COR-L47 (cell line): ENCODE data around the gene ATP5PB.

Experiments
- DNase-seq: peaks from one replicate; lab custom pipeline; 2025; lab: John Stamatoyannopoulos, UW

ATP5PB gene, protein sequence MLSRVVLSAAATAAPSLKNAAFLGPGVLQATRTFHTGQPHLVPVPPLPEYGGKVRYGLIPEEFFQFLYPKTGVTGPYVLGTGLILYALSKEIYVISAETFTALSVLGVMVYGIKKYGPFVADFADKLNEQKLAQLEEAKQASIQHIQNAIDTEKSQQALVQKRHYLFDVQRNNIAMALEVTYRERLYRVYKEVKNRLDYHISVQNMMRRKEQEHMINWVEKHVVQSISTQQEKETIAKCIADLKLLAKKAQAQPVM

DNA sequence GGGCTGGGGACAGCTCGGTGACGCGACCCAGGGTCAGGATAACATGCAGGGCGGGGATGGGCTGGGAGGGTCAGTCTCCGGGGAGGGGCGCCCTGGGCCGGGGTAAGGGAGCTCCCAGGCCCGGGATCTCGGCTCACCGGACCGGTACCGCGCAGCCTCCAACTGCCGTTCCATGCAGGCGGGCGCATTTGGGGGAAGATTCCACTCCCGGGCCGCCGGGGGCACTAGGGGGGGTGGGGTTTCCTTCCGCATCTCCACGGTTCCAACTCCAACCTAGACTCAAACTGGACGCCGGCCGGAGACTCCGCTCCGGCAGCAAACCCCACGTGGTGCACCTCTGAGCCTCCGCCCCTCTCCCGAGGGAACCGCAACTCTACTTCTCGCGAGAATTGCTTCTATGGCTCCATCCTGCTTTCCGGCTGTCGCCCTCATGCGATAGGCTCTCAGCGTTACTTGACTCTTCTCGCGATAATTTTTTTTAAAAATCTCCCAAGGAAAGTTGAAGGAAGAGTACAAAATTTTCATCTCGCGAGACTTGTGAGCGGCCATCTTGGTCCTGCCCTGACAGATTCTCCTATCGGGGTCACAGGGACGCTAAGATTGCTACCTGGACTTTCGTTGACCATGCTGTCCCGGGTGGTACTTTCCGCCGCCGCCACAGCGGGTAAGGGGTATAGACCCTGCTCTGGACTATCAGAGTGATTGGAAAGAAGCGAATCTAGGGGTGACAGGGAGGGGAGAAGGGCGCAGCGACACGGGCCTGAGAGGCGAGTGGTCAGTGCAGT, at the start of gene ATP5PB, which contains the start of gene WDR77:
Gene ATP5PB (plus strand): TSS at position 547 of the 785 bp plus-strand sequence. CDS start 78 bp downstream, at position 625.
Gene WDR77 (minus strand): TSS at position 339 of the 785 bp plus-strand sequence. CDS start 87 bp downstream, at position 252.
- peak; percentile 100 for DNase-seq

DNA sequence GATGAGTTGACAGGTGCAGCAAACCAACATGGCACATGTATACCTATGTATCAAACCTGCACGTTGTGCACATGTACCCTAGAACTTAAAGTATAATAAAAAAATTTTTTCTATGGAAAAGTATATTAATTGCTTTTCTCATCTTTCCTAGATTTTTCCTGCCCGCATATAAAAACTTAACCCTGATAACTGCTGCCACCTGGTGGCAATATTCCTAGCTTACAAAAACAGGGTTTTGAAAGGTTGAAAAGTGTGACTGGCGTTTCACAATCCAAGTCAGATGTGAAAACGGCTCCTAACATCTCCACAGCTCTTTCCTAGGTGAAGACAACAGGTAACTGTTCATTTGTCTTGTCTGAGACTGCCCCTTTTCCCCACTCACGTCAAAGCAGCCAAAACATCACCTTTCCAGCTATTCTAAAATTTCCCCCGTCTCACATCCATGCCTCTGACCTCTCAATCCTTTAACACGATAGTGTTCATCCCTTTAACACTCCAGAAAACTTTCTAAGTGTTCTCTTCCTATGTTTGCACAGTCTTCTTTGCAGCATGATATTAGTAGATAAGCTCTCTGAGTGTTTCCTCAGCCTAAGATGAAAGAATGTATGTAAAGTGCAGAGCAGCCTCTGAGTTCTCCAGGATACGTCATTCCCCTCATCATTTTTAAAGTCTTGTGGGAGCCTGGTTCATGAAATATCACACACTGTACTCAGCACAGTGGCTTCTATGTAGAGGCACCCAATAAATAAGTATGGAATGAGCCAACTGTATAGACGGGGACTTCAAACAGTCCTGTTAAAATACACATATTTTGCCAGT, 49.3 kb upstream of the ATP5PB start:
- DNase-seq = peak; percentile 51

DNA sequence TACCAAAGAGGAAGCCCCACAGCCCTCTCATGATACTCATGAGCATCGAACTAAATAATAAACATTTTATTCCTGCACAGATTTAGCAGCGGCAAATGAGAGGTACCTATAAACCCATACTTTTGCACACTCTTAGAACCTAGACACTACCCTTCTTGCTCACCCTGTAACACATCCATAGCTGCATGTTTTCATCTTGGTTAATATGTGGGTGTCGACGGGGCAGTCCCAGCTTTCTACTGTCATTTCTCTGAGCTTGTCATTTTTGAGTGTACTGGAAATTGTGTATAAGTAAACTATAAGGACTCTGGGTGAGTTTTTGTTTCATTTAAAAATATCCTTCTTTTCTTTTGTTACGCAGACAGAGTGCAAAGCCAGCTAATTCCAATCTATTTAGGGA, 47.2 kb upstream of the ATP5PB start:
- no peak for DNase-seq

DNA sequence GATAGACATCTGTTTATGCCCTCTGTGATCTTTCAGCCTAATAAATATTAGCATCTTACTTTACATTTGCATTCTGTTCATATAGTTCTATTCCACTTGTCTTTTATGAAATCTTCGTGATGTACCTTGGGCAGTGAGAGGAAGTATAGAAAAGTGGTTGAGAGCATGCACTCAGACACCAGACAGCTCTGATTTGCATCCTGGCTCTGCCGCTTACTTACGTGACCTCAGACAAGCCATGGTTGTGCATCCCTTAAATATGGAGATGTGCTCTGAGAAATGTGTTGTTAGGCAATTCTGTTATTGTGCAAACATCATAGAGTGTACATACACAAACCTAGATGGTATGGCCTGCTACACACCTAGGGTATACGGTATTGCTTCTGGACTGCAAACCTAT, 44.7 kb upstream of the ATP5PB start:
- no peak for DNase-seq

DNA sequence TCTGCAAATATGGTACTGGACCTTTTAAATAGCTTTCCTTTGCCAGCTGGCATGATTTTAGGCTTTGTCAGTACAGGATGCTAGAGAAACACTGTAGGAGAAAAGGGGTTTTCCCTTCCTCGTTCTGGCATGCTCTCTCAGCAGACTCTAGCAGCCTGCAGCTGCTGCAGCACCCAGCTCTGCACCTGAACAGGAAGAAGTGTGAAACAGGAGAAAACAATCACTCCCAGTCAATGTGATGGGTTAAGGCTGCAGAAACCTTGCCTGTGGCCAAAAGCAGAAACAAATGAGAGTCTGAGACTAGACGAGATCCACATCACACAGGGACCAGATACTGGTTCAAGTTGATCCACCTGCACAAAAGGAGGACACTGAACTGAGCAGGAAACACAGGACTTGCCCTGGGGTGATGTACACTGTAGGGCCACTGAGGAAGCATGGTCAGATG, 42.9 kb upstream of the ATP5PB start:
- no peak for DNase-seq

DNA sequence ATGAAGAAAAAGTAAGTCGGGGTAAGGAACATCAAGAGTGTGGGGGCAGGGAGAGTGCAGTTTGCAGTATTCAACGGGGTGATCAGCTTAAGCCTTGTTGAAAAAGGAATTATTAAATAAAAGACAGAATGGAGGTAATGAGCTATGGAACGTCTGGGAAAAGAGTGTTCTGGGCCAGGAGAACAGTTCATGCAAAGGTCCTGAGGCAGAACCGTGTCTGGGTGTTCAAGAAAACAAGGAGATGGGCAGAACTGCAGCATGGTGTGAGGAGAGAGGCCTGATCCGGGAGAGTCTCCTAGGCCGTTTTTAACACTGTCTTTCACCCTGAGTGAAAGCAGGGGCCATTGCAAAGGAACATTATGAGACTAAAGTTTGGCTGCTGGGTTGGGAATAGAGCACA, 42.0 kb upstream of the ATP5PB start:
- no peak for DNase-seq

DNA sequence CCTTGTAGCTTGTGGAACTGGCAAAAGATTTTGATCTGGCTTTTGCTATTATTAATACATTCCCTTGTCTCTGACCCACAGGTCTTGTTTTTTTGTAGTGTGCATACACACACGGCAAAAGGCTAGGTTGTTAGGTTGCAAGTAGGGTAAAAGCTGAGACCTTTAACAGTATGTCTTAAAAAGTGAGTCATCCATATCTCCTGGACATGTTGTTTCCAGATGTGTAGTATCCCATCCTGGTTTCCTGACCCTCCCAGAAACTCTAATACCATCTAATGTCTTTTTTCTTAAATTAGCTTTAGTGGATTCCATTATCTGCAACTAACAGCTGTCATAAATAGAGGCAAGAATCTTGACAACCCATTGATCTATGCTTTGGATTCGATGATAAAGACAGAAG, 36.4 kb upstream of the ATP5PB start:
- DNase-seq = no peak

DNA sequence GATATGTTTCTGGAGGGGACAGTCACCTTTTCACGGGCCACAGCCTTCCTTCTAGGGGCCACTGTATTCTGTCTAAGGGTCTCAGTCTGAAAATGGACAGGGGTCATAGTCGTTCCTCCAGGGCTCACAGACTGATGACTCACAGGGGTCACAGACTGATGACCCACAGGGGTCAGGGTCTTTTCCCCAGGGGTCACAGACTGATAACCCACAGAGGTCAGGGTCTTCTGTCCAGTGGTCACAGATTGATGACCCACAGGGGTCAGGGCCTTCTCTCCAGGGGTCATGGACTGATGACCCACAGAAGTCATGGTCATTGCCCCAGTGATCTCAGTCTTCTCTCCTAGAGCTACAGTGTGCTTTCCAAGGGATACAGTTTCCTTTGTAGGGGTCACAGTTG, 34.5 kb upstream of the ATP5PB start:
- no peak for DNase-seq

DNA sequence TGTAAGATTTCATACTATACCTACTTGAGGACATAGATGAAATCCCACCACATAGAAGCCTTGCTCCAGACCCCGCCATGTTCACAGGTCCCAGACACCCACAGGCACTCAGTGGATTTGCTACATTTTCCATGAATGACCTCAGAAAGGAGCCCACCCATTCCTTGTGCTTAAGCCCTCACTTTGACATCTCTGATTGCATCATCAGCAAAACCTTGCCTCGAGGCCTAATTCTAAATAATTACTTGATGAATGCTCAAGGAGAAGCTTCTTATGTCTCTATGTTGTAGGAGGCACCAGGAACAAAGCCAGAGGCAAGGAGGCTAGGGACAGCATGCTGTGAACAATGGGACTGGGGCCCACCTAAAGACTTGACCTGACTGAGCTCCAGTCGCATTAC, 33.8 kb upstream of the ATP5PB start:
- no peak for DNase-seq

DNA sequence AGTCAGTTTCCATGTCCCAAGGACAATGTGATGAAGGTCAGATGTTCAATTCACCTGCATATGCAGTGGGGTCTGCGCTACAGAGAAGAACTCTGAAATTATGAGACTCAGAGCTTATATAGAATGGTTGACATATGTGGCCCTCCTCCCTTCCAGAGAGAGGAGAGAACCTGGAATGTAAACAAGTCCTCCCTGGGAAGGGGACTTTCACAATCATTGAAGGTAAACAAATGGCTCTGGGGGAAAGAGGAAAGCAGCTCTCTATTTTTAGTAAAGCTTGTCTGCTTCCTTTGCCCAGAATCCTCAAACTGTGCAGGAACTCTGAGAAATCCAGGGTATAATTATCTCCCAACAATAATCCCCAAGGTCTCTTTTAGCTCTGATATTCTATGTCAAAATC, 31.5 kb upstream of the ATP5PB start:
- no peak for DNase-seq

DNA sequence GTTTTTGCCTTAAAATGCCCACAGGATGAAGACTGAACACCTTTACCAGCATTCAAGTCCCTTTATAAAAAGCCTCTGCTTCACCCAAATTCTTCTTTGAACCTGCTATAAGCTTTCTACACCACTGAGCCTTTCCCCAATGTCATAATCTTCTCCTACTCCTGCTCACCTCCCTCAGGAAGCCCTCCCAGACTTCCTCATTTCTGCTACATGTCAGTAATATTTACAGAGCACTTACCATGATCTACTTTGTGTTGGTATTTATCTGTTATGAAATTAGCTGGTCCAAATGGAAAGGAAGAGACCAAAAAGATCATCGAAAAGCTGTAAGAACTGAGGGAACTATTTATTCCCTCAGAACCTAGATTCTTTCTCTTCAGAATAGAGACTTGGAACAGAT, 30.2 kb upstream of the ATP5PB start:
- DNase-seq = no peak

DNA sequence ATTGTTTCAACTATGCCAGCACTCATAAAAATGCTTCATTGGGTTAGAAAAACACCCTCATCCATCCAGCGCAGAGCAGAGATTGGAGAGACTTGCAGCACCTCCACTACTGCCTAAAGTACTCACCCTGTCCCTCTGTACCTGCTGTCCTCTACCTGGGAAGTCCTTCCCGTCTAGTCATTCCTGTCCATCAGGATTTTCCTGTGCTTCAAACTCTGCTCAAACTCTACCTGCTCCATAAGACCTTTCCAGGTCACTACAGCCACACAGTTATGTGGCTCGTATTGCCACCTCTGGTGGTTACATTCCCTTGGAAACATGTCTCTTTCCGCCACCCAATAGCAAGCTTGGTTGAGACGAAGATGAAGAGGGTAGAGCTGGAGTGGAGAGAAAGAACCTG, 28.9 kb upstream of the ATP5PB start:
- DNase-seq = no peak

DNA sequence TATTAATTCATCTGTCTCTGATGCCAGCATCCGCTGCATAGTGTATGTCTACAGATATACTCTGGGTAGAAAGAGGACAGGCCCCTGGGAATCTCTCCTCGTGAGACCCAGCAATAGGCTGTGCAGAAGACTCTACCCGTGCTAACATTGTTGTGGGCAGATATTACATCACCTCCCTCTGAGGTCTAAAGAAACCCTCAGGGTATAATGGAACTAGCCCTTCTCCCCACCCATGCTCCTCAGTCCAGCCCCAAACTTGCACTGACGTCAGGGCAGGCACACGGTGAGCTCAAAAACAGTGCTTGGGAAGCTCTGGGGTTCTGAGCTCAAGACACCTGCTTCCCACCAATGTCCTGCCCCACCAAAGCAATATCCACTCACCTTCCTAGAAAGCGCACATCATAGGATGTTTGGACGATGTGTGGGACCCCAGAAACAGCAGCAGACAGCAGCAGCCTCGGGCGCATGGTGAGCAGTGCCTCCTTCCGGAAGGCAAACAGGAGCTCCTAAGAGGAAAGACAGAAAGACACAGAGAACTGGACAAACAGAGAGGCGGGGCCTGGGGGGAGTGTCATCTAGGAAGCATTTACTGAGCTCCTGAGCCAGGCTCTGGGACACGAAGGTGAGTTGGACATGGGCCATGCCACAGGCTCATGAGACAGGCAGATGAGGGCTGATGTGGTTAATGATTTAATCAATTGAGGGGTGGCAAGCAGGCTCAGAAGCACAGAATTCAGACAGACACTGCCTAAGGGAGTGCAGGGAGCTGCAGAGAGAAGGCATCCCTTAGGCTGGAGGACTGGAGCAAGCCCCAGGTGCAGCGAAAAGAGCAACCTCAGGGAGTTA, 26.5 kb upstream of the ATP5PB start:
- no peak for DNase-seq

DNA sequence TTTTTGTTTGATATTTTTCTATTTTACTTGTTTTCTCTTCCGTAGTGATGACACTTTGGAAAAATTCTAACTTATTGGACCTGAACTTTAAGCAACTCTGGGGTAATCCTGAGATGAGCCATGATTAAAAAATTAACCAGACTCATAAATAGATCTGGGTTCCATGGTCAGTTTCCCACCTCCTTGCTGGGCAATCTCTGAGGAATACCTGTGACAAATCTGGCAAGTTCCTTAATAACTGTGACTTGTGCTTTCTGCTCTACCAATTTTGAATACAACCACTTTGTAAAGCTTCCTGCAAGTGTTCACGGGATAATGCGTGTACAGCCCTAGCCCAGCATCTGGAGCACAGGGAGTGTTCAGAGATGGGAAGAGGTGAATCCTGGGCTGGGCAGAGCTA, 25.0 kb upstream of the ATP5PB start:
- no peak for DNase-seq

DNA sequence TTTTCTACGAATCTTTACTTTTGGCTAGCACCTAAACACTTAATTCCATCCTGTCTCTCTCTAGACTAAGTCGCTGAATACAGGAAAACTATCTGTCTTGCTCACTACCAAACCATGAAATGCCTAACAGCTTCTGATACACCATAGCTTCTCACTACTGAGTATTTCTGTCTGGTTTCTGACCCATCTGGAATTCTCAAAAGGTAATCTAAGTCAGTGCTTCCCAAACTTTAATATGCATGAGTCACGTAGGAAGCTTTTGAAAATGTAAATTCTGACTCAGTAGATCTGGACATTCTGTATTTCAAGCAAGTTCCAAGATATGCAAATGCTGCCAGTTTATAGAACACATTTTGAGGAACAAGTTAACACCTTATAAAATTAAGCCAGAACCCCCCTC, 12.5 kb upstream of the ATP5PB start:
- DNase-seq = no peak

DNA sequence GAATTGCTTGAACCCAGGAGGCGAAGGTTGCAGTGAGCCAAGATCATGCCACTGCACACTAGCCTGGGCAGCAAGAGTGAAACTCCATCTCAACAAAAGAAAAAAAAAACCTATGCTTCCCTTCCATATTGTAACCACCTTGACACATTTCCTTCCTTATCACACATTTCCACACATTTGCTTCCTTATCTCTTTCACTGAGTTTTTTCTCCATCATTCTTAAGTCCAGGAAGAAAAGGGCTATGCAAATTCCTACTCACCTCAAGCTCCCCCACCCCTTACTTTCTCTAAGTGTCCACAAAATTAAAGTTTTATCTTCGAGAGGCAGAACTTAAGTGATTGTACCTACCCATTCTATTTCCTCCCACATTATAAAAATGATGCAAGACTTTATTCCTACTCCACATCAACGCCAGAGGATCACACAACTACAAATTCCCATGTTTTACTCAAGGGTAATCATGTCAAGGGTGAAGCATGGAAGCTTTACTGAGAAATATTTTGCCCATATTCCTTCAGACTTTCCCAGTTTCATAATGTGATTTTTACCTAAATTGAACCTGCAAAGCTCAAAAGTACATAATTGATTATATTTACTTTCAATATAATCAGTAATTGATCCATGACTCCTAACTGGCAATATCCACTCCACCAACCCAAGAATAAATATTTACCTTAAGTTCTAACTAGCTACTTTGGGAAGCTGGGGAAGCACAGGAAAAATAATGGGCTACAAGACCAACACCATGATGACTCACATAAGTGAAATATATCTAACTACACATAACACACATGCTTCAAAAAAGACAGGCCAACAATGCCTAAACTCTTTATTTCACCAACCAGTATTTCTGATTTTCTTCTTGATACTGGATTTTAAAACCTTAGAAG, 9.6 kb upstream of the ATP5PB start:
- DNase-seq = no peak

DNA sequence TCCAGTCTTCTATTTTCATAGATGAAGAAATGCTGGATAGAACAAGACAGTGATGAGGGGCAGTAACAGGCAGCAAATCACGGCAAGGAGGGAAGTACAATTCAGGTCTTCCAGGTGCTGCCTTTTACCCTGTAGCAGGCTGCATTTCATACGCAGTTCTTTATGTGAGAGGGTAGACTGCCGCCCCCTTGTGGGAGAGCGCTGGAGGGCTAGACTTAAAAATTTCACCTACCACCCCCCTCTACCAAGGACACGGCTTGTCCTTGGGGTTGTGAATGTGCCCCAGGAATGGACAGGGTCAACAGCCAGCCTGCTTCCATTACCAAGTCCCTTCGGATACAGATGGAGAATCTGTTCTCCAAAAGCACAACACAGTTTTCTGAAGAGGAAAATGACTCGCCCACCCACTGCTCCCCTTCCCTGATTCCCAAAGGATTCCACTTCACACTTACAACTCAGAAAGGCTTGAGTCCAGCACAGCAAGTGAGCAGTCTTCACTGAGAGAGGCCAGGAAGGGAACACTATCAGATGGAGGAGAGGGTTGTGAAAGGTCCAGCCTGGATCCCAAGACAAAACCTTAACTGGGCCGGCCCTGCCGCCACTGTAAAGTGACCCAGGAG, 7.6 kb upstream of the ATP5PB start:
- no peak for DNase-seq

DNA sequence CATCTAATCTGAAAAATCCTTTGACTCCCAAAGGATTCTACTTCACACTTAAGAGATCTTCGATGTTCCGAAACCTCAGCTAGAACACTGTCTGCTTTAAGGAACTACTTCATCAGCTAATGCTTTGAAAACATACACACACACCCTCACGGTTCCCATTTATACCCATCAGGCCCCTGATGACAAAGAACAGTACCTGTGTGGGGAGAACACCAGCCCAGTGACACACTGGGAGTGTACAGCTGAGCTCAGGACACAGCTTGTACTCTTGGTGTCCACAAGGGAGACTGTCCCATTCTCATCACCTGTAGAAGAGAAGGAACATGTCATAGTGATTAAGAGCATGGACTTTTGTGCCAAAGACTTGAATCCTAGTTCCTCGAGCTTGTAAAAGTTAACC, 6.8 kb upstream of the ATP5PB start:
- no peak for DNase-seq

DNA sequence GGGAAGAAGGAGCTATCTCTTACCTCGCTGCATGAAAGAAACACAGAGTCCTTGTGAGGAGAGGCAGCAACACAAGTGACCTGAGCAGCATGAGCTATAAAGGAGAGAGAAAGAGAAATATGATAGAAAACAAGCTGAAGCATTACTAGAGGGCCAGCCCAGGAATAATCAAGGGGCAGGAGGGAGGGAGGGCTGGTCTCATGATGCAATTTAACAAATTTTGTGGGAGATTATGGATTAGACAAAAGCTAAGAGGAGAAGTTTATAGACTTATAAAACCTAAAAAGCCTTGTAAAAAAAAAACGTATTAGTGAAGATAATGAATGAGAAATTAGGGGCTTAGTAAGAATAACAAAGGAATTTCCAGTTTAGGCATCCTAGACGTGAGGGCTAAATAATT, 5.2 kb upstream of the ATP5PB start:
- no peak for DNase-seq

DNA sequence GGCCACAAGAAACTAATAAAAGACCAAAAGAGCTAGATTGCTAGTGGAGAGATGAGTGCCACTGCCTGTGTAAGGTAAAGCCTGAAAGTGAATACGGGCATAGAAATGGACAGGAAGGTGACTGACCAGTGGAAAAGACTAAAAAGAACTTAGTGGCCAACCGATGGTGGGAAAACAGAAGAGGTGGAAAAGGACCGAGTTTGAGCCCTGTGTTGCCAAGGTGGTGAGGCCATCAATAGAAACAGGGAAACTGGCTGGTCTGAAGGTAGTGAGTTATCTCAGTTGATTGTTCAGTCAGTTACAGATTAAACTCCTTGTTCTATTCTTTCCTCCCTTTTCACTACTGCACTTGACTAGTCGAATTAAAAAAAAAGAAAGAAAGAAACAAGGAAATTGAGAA, 2.7 kb upstream of the ATP5PB start:
- no peak for DNase-seq
